SK-N-SH (cell line): ENCODE results near the gene PDE4D. TPM values are rescaled to one million over a fixed set of nuclear protein-coding genes. Genes with fewer than 3 reads are reported as not detected.

Experiments
- CTCF ChIA-PET: fragments of 300-600, 350-600 bp; formaldehyde crosslinking; extraction: SDS; loops from one replicate; lab custom pipeline; 2021; lab: Yijun Ruan, JAX
- POLR2A ChIA-PET: fragments of 350-600 bp; sonication (Branson Sonifier 250); formaldehyde crosslinking; extraction: SDS; loops from one replicate; lab custom pipeline; 2020; ENCODE audit warnings: antibody characterized with exemption, inconsistent platforms; lab: Yijun Ruan, JAX
- DNase-seq: peaks from one replicate; pipeline ENCODE4 v3.0.0; 2012
- H2AFZ ChIP-seq: fragments of 200-600 bp; sonication (generic); 2 replicates; pipeline ENCODE4 v1.8.1; 2016; ENCODE audit warnings: antibody characterized with exemption, mild to moderate bottlenecking, low read depth
- H3F3A ChIP-seq: fragments of 200-600 bp; sonication (generic); replicated peaks from 2 replicates; pipeline ENCODE3; 2016; ENCODE audit warnings: antibody characterized with exemption, mild to moderate bottlenecking; ENCODE audit not compliant: insufficient read depth
- H3K27ac ChIP-seq, 2 experiments: fragments of 200-500 bp in 1 of 2; fragments of 200-600 bp in 1 of 2; sonication (Bioruptor generic) in 1 of 2; sonication (generic), shearing (Covaris generic) in 1 of 2; 2 replicates each; pipeline versions ENCODE4 v1.5.1 to v1.6.1; 2014 to 2016; ENCODE audit warnings: low read depth in 2 of 2, inconsistent platforms in 1 of 2, low read length in 1 of 2, mild to moderate bottlenecking in 1 of 2, mixed read lengths in 1 of 2
- H3K27me3 ChIP-seq: fragments of 200-600 bp; sonication (generic), shearing (Covaris generic); 2 replicates; pipeline ENCODE4 v1.6.1; 2016; ENCODE audit warnings: mixed run types; ENCODE audit not compliant: insufficient read depth
- H3K36me3 ChIP-seq, 2 experiments: fragments of 200-500 bp in 1 of 2; fragments of 200-600 bp in 1 of 2; sonication (Bioruptor generic) in 1 of 2; sonication (generic) in 1 of 2; replicated peaks in 1 of 2; 2 replicates each; pipeline versions ENCODE3 to v1.5.1; 2014 to 2016; ENCODE audit warnings: low read length in 1 of 2, mild to moderate bottlenecking in 1 of 2; ENCODE audit not compliant: insufficient read depth in 2 of 2, control insufficient read depth in 1 of 2
- H3K4me1 ChIP-seq, 2 experiments: fragments of 200-500 bp in 1 of 2; fragments of 200-600 bp in 1 of 2; sonication (Bioruptor generic) in 1 of 2; sonication (generic), shearing (Covaris generic) in 1 of 2; 2 replicates each; pipeline versions ENCODE4 v1.5.1 to v1.6.1; 2014 to 2016; ENCODE audit warnings: low read depth in 1 of 2, low read length in 1 of 2, mixed run types in 1 of 2; ENCODE audit not compliant: insufficient read depth in 2 of 2, control insufficient read depth in 1 of 2
- H3K4me2 ChIP-seq: fragments of 200-600 bp; sonication (generic), shearing (Covaris generic); 2 replicates; pipeline ENCODE4 v1.6.1; 2017; ENCODE audit warnings: mixed run types
- H3K4me3 ChIP-seq, 2 experiments: fragments of 200-500 bp in 1 of 2; fragments of 200-600 bp in 1 of 2; sonication (Bioruptor generic) in 1 of 2; sonication (generic), shearing (Covaris generic) in 1 of 2; 2 replicates each; pipeline versions ENCODE4 v1.5.1 to v1.8.1; 2014 to 2016; ENCODE audit warnings: low read depth in 2 of 2, inconsistent platforms in 1 of 2, low read length in 1 of 2, mild to moderate bottlenecking in 1 of 2, mixed read lengths in 1 of 2, moderate library complexity in 1 of 2
- H3K79me2 ChIP-seq: fragments of 200-600 bp; sonication (generic); 2 replicates; pipeline ENCODE4 v1.8.1; 2017; ENCODE audit warnings: mild to moderate bottlenecking; ENCODE audit not compliant: insufficient read depth
- H3K9ac ChIP-seq: fragments of 200-600 bp; sonication (generic); 2 replicates; pipeline ENCODE4 v1.6.1; 2017; ENCODE audit warnings: mixed run types
- H3K9me2 ChIP-seq: fragments of 200-600 bp; sonication (generic); 2 replicates; pipeline ENCODE4 v1.6.1; 2017; ENCODE audit warnings: mixed run types
- H3K9me3 ChIP-seq: fragments of 200-600 bp; sonication (generic); 2 replicates; pipeline ENCODE4 v1.6.1; 2017; ENCODE audit warnings: mixed run types, mild to moderate bottlenecking, moderate library complexity
- H4K20me1 ChIP-seq: fragments of 200-600 bp; sonication (generic); 2 replicates; pipeline ENCODE4 v1.6.1; 2017; ENCODE audit warnings: mild to moderate bottlenecking, mixed run types; ENCODE audit not compliant: insufficient read depth
- CHD2 ChIP-seq: fragments of 150-350 bp; IDR thresholded peaks from 2 replicates; pipeline ENCODE4 v1.6.1; 2018; ENCODE audit warnings: low read length; ENCODE audit not compliant: partially characterized antibody
- ELF1 ChIP-seq: IDR thresholded peaks from 2 replicates; pipeline ENCODE4 v1.4.0; 2012
- EZH2phosphoT487 ChIP-seq: fragments of 200-600 bp; sonication (generic); IDR thresholded peaks from 2 replicates; pipeline ENCODE4 v1.6.1; 2017; ENCODE audit warnings: low read depth, mixed run types, mild to moderate bottlenecking, antibody characterized with exemption, moderate library complexity, borderline replicate concordance
- FOSL2 ChIP-seq: IDR thresholded peaks from 2 replicates; pipeline ENCODE4 v1.4.0; 2012; ENCODE audit warnings: low read depth, mild to moderate bottlenecking, moderate library complexity, borderline replicate concordance
- FOXJ3 ChIP-seq: sonication (generic); formaldehyde crosslinking; IDR thresholded peaks from 2 replicates; pipeline ENCODE4 v1.5.1; 2020; ENCODE audit warnings: mild to moderate bottlenecking, missing genetic modification reagents
- FOXM1 ChIP-seq: IDR thresholded peaks from 2 replicates; pipeline ENCODE4 v1.4.0; 2012; ENCODE audit warnings: low read depth, mild to moderate bottlenecking
- GABPA ChIP-seq: IDR thresholded peaks from 2 replicates; pipeline ENCODE4 v1.4.0; 2012; ENCODE audit warnings: low read depth, mild to moderate bottlenecking
- JUND ChIP-seq: IDR thresholded peaks from 2 replicates; pipeline ENCODE4 v1.4.0; 2012
- MEF2A ChIP-seq: IDR thresholded peaks from 2 replicates; pipeline ENCODE4 v1.4.0; 2012; ENCODE audit warnings: low read depth, borderline replicate concordance
- MXI1 ChIP-seq: IDR thresholded peaks from 2 replicates; pipeline ENCODE4 v1.6.1; 2012; ENCODE audit warnings: mild to moderate bottlenecking, low read depth, low read length, improper control_type of control experiment
- RAD21 ChIP-seq: IDR thresholded peaks from 2 replicates; pipeline ENCODE4 v1.6.1; 2012; ENCODE audit warnings: mild to moderate bottlenecking, low read length
- RFX5 ChIP-seq: IDR thresholded peaks from 2 replicates; pipeline ENCODE4 v1.6.1; 2012; ENCODE audit warnings: mild to moderate bottlenecking, improper control_type of control experiment, low read length
- RXRA ChIP-seq: IDR thresholded peaks from 2 replicates; pipeline ENCODE4 v1.4.0; 2012; ENCODE audit warnings: low read depth, mild to moderate bottlenecking, borderline replicate concordance
- SIN3A ChIP-seq: IDR thresholded peaks from 2 replicates; pipeline ENCODE4 v1.6.1; 2012; ENCODE audit warnings: low read depth, mild to moderate bottlenecking, low read length, moderate library complexity, borderline replicate concordance
- TCF12 ChIP-seq: IDR thresholded peaks from 2 replicates; pipeline ENCODE4 v1.4.0; 2012
- TEAD4 ChIP-seq: IDR thresholded peaks from 2 replicates; pipeline ENCODE4 v1.4.0; 2012; ENCODE audit warnings: mild to moderate bottlenecking, borderline replicate concordance; ENCODE audit not compliant: insufficient read depth
- YY1 ChIP-seq: IDR thresholded peaks from 2 replicates; pipeline ENCODE4 v1.4.0; 2012; ENCODE audit warnings: low read depth, mild to moderate bottlenecking
- WGBS: methylation state at CpG from one replicate; pipeline ENCODE4 v1.1.6; 2017; ENCODE audit warnings: low lambda C conversion rate; 5-methylcytosine and 5-hydroxymethylcytosine counted together
- polyA plus RNA-seq, 3 experiments: library from polyadenylated mRNA; depleted of rRNA; stranded (reverse); fragments of >200 nt; gene quantifications; 2 replicates each; pipeline ENCODE4 v1.2.3, GENCODE V29; 2012
- TF ChIP-seq, protein P1 (sequence below): fragments of 150-350 bp; IDR thresholded peaks from 2 replicates; pipeline ENCODE4 v1.6.1; 2017; ENCODE audit warnings: antibody characterized with exemption, low read length, low read depth, borderline replicate concordance
- TF ChIP-seq, protein P2 (sequence below): fragments of 200-600 bp; sonication (generic); IDR thresholded peaks from 2 replicates; pipeline ENCODE4 v1.6.1; 2017; ENCODE audit warnings: antibody characterized with exemption, mild to moderate bottlenecking, moderate library complexity
- TF ChIP-seq, protein P3 (sequence below): IDR thresholded peaks from 2 replicates; pipeline ENCODE4 v1.4.0; 2012; ENCODE audit warnings: low read depth
- TF ChIP-seq, protein P4 (sequence below): fragments of 150-350 bp; IDR thresholded peaks from 2 replicates; pipeline ENCODE4 v1.6.1; 2016; ENCODE audit warnings: mild to moderate bottlenecking, low read depth, low read length

PDE4D gene
- polyA plus RNA-seq, 1 of the 3 experiments (the other 2 are of a cell fraction), result 2.4 TPM

DNA sequence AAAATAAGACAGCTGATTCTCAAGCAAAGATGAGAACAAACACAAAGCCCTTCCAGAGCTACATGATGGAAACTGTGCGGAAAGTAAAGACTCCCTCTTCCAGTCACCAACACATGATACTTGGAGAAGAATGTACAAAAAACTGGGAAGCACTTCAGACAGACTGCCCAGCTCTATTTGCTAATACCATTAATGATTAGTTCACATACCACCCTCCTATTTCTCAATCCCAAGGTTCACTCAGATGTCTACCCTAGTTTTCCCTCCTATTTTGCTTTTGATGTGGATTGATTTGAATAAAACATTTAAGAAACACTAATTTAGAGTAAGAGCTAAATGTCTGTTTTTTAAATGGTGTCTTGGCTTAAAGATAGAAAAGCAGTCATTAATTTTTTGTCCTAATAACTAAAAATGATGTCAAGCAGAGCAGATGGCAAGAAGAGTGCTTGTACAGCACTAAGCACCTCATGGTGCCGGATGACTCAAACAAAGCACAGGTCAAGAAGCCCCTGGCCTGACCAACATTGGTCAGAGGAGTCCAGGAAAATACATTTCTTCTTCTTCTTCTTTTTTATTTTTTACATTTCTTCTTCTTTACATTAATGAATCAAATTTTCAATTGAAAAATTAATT, 639.4 kb downstream of the PDE4D start:
- ChIA-PET CTCF (no interaction called here), POLR2A (no interaction called here)
- WGBS, result 76% methylated on average over 2 of the region's 2 CpGs
- no peaks in the 10 kb centered on the region for H3K9me2 ChIP-seq
- no peak overlapping the region for H3K27ac ChIP-seq
- DNase-seq, result no peak
- H3K9ac ChIP-seq, result no peak overlapping the region
- H3F3A ChIP-seq, result peaks cover 3% of the 10 kb centered on the region
- TF ChIP-seq FOXJ3, result no peak
- no peak for TF ChIP-seq ELF1
- TF ChIP-seq, protein P1, sequence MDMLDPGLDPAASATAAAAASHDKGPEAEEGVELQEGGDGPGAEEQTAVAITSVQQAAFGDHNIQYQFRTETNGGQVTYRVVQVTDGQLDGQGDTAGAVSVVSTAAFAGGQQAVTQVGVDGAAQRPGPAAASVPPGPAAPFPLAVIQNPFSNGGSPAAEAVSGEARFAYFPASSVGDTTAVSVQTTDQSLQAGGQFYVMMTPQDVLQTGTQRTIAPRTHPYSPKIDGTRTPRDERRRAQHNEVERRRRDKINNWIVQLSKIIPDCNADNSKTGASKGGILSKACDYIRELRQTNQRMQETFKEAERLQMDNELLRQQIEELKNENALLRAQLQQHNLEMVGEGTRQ, result no peak
- no peak for TF ChIP-seq EZH2phosphoT487
- TF ChIP-seq MXI1, result no peak
- no peak for TF ChIP-seq TEAD4
- no peak for TF ChIP-seq CHD2
- TF ChIP-seq SIN3A, result no peak
- TF ChIP-seq TCF12, result no peak
- TF ChIP-seq, protein P2, sequence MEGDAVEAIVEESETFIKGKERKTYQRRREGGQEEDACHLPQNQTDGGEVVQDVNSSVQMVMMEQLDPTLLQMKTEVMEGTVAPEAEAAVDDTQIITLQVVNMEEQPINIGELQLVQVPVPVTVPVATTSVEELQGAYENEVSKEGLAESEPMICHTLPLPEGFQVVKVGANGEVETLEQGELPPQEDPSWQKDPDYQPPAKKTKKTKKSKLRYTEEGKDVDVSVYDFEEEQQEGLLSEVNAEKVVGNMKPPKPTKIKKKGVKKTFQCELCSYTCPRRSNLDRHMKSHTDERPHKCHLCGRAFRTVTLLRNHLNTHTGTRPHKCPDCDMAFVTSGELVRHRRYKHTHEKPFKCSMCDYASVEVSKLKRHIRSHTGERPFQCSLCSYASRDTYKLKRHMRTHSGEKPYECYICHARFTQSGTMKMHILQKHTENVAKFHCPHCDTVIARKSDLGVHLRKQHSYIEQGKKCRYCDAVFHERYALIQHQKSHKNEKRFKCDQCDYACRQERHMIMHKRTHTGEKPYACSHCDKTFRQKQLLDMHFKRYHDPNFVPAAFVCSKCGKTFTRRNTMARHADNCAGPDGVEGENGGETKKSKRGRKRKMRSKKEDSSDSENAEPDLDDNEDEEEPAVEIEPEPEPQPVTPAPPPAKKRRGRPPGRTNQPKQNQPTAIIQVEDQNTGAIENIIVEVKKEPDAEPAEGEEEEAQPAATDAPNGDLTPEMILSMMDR, result no peak
- TF ChIP-seq, protein P3, sequence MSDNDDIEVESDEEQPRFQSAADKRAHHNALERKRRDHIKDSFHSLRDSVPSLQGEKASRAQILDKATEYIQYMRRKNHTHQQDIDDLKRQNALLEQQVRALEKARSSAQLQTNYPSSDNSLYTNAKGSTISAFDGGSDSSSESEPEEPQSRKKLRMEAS, result no peak
- no peaks in the 10 kb centered on the region for H3K9me3 ChIP-seq
- H3K4me3 ChIP-seq, result no peak overlapping the region
- no peaks in the 10 kb centered on the region for H3K27me3 ChIP-seq
- H3K4me2 ChIP-seq, result no peak overlapping the region
- no peak overlapping the region for H2AFZ ChIP-seq
- no peaks in the 10 kb centered on the region for H4K20me1 ChIP-seq
- no peaks in the 10 kb centered on the region for H3K79me2 ChIP-seq
- H3K36me3 ChIP-seq, result no peaks in the 10 kb centered on the region
- H3K4me1 ChIP-seq, result no peaks in the 10 kb centered on the region; a peak in 2 of 4 replicates

DNA sequence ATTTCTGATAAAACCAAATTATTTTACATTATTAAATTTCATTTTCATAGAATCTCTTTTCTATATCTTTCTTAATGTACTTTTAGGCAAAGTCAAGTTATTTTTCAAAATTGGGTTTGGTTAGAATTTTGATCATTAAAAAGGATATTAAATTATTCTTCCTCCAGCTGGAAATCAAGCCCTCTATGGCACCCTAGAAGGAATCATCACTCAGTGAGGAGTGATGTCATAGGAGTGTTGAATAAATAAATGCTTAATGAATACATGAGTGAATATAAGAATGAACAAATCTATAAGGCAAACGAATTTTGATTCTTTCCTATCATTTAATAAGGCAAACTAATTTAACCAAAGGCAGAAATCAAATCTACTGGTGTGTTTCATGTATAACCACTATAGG, 639.9 kb downstream of the PDE4D start:
- Histone ChIP-seq H3K9me3 (no peaks in the 10 kb centered on the region), H3K79me2 (no peaks in the 10 kb centered on the region), H2AFZ (no peak overlapping the region), H3K4me2 (no peak overlapping the region), H3F3A (peaks cover 3% of the 10 kb centered on the region), H3K27me3 (no peaks in the 10 kb centered on the region), H3K9me2 (no peaks in the 10 kb centered on the region), H3K27ac (no peak overlapping the region), H4K20me1 (no peaks in the 10 kb centered on the region), H3K36me3 (no peaks in the 10 kb centered on the region), H3K9ac (no peak overlapping the region), H3K4me1 (peaks cover 0 to 2% of the 10 kb centered on the region in 2 experiments; a peak in 2 of 4 replicates), H3K4me3 (no peak overlapping the region)
- no peak for DNase-seq
- 27% methylated on average over 1 of the region's 1 CpG for WGBS
- ChIA-PET POLR2A (no interaction called here), CTCF (interaction anchor here (1.0 to 1.2 kb wide), 2 partner anchors 17 to 65 kb away, joined by 3 to 5 read pairs; no protein-coding TSS in a partner anchor)
- no peak for TF ChIP-seq FOXJ3
- TF ChIP-seq FOXM1, result no peak
- TF ChIP-seq RXRA, result no peak
- no peak for TF ChIP-seq MXI1
- no peak for TF ChIP-seq MEF2A
- TF ChIP-seq YY1, result no peak
- no peak for TF ChIP-seq EZH2phosphoT487
- no peak for TF ChIP-seq FOSL2
- TF ChIP-seq JUND, result no peak
- TF ChIP-seq, protein P2, result no peak
- no peak for TF ChIP-seq ELF1
- TF ChIP-seq RAD21, result no peak
- no peak for TF ChIP-seq TCF12
- TF ChIP-seq GABPA, result no peak
- no peak for TF ChIP-seq RFX5
- TF ChIP-seq, protein P4, sequence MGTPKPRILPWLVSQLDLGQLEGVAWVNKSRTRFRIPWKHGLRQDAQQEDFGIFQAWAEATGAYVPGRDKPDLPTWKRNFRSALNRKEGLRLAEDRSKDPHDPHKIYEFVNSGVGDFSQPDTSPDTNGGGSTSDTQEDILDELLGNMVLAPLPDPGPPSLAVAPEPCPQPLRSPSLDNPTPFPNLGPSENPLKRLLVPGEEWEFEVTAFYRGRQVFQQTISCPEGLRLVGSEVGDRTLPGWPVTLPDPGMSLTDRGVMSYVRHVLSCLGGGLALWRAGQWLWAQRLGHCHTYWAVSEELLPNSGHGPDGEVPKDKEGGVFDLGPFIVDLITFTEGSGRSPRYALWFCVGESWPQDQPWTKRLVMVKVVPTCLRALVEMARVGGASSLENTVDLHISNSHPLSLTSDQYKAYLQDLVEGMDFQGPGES, result no peak
